Mesendoderm (in vitro differentiated cells): Measurements from ENCODE around the gene EFEMP2.

ENCODE experiments used
- DNase-seq: peaks from one replicate; pipeline ENCODE4 v3.0.0; 2013
- H2AK5ac ChIP-seq: 2 replicates; pipeline ENCODE4 v1.6.1; 2013; ENCODE audit warnings: low read length, inconsistent platforms
- H2BK120ac ChIP-seq: 2 replicates; pipeline ENCODE4 v1.6.1; 2013; ENCODE audit warnings: low read depth, mild to moderate bottlenecking, low read length, moderate library complexity, mixed read lengths
- H2BK15ac ChIP-seq: replicated peaks from 2 replicates; pipeline ENCODE4 v1.6.1; 2013; ENCODE audit warnings: low read depth, mild to moderate bottlenecking, moderate library complexity
- H2BK5ac ChIP-seq: 2 replicates; pipeline ENCODE4 v1.6.1; 2013; ENCODE audit warnings: low read length, inconsistent platforms
- H3K18ac ChIP-seq: 2 replicates; pipeline ENCODE4 v1.6.1; 2013; ENCODE audit warnings: mild to moderate bottlenecking, low read length, mixed read lengths
- H3K23ac ChIP-seq: one replicate; pipeline ENCODE4 v1.6.1; 2013; ENCODE audit warnings: low read length
- H3K27ac ChIP-seq: 2 replicates; pipeline ENCODE4 v1.5.1; 2013; ENCODE audit warnings: low read depth, mild to moderate bottlenecking, inconsistent platforms, low read length, moderate library complexity
- H3K27me3 ChIP-seq: 2 replicates; pipeline ENCODE4 v1.6.1; 2013; ENCODE audit warnings: low read length, control low read depth, mild to moderate bottlenecking, inconsistent platforms; ENCODE audit not compliant: insufficient read depth, poor library complexity
- H3K36me3 ChIP-seq: 2 replicates; pipeline ENCODE4 v1.6.1; 2013; ENCODE audit warnings: low read length, inconsistent platforms; ENCODE audit not compliant: control insufficient read depth, insufficient read depth
- H3K4ac ChIP-seq: one replicate; pipeline ENCODE4 v1.6.1; 2013; ENCODE audit warnings: low read depth, mild to moderate bottlenecking, low read length, moderate library complexity
- H3K4me1 ChIP-seq: 2 replicates; pipeline ENCODE4 v1.6.1; 2013; ENCODE audit warnings: low read depth, low read length, inconsistent platforms; ENCODE audit not compliant: control insufficient read depth
- H3K4me2 ChIP-seq: 2 replicates; pipeline ENCODE4 v1.6.1; 2013; ENCODE audit warnings: low read length
- H3K4me3 ChIP-seq: 2 replicates; pipeline ENCODE4 v1.5.1; 2013; ENCODE audit warnings: mild to moderate bottlenecking, low read length
- H3K56ac ChIP-seq: one replicate; pipeline ENCODE4 v1.6.1; 2013; ENCODE audit warnings: low read length
- H3K79me1 ChIP-seq: 2 replicates; pipeline ENCODE4 v1.6.1; 2013; ENCODE audit warnings: low read length, inconsistent platforms
- H3K79me2 ChIP-seq: 2 replicates; pipeline ENCODE4 v1.6.1; 2013; ENCODE audit warnings: mild to moderate bottlenecking, low read length; ENCODE audit not compliant: control insufficient read depth, insufficient read depth
- H3K9ac ChIP-seq: 2 replicates; pipeline ENCODE4 v1.6.1; 2013; ENCODE audit warnings: low read length, inconsistent platforms
- H4K5ac ChIP-seq: one replicate; pipeline ENCODE4 v1.6.1; 2013; ENCODE audit warnings: low read length
- H4K8ac ChIP-seq: one replicate; pipeline ENCODE4 v1.6.1; 2013; ENCODE audit warnings: low read depth, mild to moderate bottlenecking, control low read depth, low read length, moderate library complexity
- WGBS: extraction: QIAGEN DNeasy Blood & Tissue Kit; methylation state at CpG from one replicate; pipeline ENCODE4 v1.1.7; 2013; ENCODE audit warnings: low lambda C conversion rate, missing lambda C conversion rate; ENCODE audit not compliant: insufficient coverage; ENCODE audit errors: extremely low coverage; 5-methylcytosine and 5-hydroxymethylcytosine counted together

EFEMP2 gene

DNA sequence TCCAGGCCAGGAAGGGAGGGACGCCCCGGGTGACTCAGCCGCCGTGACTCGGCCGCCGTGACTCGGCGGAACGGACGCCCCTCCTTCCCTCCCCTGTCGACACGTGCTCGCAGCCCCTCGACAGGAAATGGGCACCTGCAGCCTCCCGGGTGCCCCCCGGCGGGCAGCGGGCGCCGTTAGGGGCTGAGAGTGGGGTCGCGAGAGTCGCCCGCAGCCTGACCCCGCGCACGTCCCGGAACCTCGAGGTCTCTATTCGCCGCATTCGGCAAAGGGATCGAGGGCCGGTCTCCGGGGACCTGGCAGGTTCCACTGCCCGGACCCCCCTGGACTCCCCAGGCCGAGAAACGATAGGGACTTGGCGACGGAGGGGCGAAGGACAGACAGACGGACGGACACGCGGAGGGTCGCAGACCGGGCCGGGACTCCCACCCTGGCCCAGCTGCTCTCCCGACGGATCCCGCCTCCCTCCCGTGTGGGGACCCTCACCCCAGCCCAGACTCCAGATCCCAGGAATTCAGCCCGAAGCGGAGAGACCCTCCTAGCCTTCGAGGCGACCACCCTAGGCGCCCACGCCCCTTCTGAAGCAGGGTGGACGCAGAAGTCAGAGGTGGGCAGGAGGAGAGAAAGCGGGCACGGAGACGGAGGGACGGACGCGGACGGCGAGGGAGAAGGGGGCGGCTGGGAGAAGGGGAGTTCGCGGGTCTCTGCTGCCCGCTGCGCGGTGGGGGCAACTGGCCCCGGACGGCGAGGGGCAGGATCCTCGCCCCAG is 26.9 kb upstream of the EFEMP2 start:
- H2BK5ac ChIP-seq: no peak overlapping the region
- H3K4me3 ChIP-seq: no peak overlapping the region
- peak overlapping the region; percentile 37 for H3K27ac ChIP-seq
- no peak overlapping the region for H3K4ac ChIP-seq
- no peak overlapping the region for H4K5ac ChIP-seq
- no CpG with 5 or more reads among the region's 78 CpGs for WGBS
- H3K36me3 ChIP-seq: no peaks in the 10 kb centered on the region
- H2AK5ac ChIP-seq: no peak overlapping the region
- peak overlapping the region; percentile 48 for H3K4me2 ChIP-seq
- peak overlapping the region; percentile 55 for H3K18ac ChIP-seq
- peak overlapping the region; percentile 1 for H3K23ac ChIP-seq
- no peak overlapping the region for H2BK15ac ChIP-seq
- H2BK120ac ChIP-seq: no peak overlapping the region
- peaks cover 7% of the 10 kb centered on the region for H3K27me3 ChIP-seq
- H4K8ac ChIP-seq: no peak overlapping the region
- H3K79me1 ChIP-seq: no peaks in the 10 kb centered on the region
- peak overlapping the region; percentile 76 for H3K56ac ChIP-seq
- peak; percentile 71 for DNase-seq
- H3K79me2 ChIP-seq: no peaks in the 10 kb centered on the region
- no peaks in the 10 kb centered on the region for H3K4me1 ChIP-seq
- peak overlapping the region; percentile 56 for H3K9ac ChIP-seq

DNA sequence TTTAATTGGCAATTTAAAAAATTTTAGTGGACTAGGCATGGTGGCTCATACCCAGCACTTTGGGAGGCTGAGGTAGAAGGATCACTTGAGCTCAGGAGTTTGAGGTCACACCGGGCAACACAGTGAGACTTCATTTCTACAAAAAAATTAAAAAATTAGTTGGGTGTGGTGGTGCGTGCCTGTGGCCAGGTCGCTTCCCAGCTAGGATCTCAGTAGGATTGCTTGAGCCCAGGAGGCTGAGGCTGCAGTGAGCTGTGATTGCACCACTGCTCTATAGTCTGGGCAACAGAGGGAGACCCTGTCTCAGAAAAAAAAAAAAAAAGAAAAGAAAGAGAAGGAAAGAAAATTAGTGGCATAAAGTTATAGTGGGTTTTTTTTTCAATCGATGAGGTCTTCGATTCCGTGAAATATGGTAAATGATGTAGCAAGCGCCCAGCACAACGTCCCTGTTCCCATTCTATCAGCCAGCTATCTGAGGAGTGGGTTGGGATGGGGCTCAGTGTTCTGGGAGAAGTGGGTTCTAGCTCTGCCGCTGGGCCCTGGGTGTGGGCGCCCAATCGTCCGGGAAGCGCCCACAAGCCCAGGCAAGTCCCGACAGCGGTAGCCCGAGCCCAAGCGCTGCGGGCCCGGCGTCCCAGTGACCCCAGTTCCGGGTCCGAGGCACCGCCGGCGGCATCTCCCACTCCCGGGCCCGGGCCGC is 26.2 kb upstream of the EFEMP2 start:
- no peak overlapping the region for H3K4me2 ChIP-seq
- no CpG with 5 or more reads among the region's 28 CpGs for whole genome bisulfite sequencing
- H2BK5ac ChIP-seq: no peak overlapping the region
- H3K79me1 ChIP-seq: no peaks in the 10 kb centered on the region
- no peak overlapping the region for H3K4me3 ChIP-seq
- no peak overlapping the region for H4K5ac ChIP-seq
- no peaks in the 10 kb centered on the region for H3K4me1 ChIP-seq
- peak overlapping the region; percentile 55 for H3K18ac ChIP-seq
- H3K23ac ChIP-seq: no peak overlapping the region
- peak overlapping the region; percentile 28 for H3K9ac ChIP-seq
- no peak for DNase-seq
- no peak overlapping the region for H2BK120ac ChIP-seq
- peaks cover 7% of the 10 kb centered on the region for H3K27me3 ChIP-seq
- H2AK5ac ChIP-seq: no peak overlapping the region
- no peak overlapping the region for H4K8ac ChIP-seq
- no peak overlapping the region for H3K27ac ChIP-seq
- no peak overlapping the region for H2BK15ac ChIP-seq
- no peaks in the 10 kb centered on the region for H3K36me3 ChIP-seq
- H3K56ac ChIP-seq: peak overlapping the region; percentile 65
- H3K79me2 ChIP-seq: no peaks in the 10 kb centered on the region
- H3K4ac ChIP-seq: no peak overlapping the region

DNA sequence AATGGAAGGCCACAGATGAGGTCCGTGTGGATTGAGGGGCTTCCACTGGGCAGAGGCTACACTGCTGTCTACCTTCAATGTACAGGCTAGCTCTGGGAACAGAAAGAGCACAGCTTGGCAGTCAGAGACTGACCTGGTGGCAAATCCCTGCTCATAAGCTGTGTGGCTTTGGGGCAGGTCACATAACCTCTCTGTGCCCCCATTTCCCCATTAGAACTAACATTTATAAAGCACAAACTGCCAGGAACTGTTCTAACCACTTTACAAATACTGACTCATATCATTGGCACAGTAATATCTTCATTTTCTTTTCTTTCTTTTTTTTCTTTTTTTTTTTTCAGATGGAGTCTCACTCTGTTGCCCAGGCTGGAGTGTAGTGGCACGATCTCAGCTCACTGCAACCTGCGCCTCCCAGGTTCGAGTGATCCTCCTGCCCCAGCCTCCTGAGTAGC is 24.4 kb upstream of the EFEMP2 start:
- H3K56ac ChIP-seq: no peak overlapping the region
- no peaks in the 10 kb centered on the region for H3K79me1 ChIP-seq
- no peak for DNase-seq
- H4K5ac ChIP-seq: no peak overlapping the region
- no peak overlapping the region for H3K4me2 ChIP-seq
- H2AK5ac ChIP-seq: no peak overlapping the region
- no peak overlapping the region for H3K9ac ChIP-seq
- no peak overlapping the region for H3K4ac ChIP-seq
- no peak overlapping the region for H3K23ac ChIP-seq
- H3K4me3 ChIP-seq: no peak overlapping the region
- H4K8ac ChIP-seq: no peak overlapping the region
- no peaks in the 10 kb centered on the region for H3K36me3 ChIP-seq
- H3K27me3 ChIP-seq: peaks cover 7% of the 10 kb centered on the region
- no peaks in the 10 kb centered on the region for H3K4me1 ChIP-seq
- H2BK120ac ChIP-seq: no peak overlapping the region
- no peak overlapping the region for H2BK15ac ChIP-seq
- no peaks in the 10 kb centered on the region for H3K79me2 ChIP-seq
- no peak overlapping the region for H3K27ac ChIP-seq
- H2BK5ac ChIP-seq: no peak overlapping the region
- no CpG with 5 or more reads among the region's 4 CpGs for WGBS
- no peak overlapping the region for H3K18ac ChIP-seq

DNA sequence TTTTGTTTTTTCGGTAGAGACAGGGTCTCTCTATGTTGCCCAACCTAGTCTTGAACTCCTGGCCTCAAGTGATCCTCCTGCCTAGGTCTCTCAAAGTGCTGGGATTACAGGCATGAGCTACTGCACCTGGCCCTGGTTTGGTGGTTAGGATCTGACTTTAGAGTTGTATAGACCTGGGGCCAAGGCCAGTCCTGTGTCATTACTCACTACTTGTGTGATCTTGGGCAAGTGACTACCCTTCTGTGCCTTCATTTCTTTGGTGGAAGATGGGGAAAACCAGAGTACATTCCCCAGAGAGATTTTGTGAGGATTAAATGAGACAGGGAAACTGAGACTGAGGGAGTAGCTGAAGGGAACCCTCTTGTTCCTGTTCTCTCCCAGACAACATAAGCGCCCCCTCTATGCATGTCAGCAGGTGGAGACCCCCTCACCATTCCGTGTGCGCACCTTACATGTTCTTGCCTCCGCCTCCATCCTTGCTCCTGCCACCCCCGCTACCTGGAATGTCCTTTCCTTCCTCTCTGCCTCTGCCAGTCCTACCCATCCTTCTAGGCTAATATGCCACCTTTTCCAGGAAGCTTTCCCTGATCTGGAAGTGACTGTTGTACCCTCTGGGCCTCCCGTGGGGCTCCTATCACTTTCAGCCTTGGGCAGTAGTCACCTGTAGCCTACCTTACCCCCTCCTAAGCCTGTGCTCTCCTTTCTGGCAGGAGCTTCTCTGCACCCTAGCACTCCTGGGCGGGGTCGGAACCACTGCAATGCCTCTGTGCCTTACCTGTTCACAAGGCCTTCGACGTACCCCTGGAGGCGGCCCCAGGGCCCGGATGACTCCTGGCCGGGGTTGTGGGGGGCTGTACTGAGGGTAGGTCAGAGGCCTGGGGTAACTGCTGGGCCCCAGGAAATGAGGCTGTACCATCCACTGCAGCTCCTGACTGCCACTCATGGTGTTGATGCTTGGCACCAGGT is 23.7 kb upstream of the EFEMP2 start:
- H3K36me3 ChIP-seq: no peaks in the 10 kb centered on the region
- no CpG with 5 or more reads among the region's 14 CpGs for WGBS

DNA sequence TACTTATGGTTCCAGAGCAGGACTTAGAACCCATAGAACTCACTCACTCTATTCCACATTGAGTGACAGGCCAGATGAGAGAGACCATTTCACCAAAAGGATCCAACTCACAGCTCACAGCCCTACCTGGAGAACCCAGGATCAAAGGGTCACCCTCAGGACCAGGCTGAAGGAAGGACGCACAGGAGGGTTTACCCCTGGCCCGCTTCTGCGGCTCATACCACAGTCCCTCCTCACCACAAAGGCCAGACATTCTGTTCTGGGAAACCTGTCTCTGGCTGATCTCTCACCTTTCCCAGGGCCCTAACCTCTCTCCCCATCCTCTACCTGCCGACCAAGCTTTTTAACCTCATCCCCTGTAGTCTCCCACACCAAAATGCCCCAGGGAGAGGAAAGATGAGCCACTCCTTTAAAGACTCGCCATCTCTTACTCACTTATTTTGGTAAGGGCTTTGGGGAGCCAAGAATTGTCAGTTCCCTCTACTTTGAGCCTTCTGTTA is 22.9 kb upstream of the EFEMP2 start:
- no peak for DNase-seq
- Histone ChIP-seq H4K8ac (no peak overlapping the region), H3K27me3 (peaks cover 7% of the 10 kb centered on the region), H3K79me2 (no peaks in the 10 kb centered on the region), H2BK5ac (no peak overlapping the region), H3K4ac (no peak overlapping the region), H4K5ac (no peak overlapping the region), H2BK120ac (no peak overlapping the region), H3K18ac (no peak overlapping the region), H3K4me3 (no peak overlapping the region), H3K56ac (no peak overlapping the region), H3K79me1 (no peaks in the 10 kb centered on the region), H3K23ac (no peak overlapping the region), H3K4me2 (no peak overlapping the region), H2BK15ac (no peak overlapping the region), H3K4me1 (no peaks in the 10 kb centered on the region), H3K36me3 (no peaks in the 10 kb centered on the region), H3K27ac (no peak overlapping the region), H2AK5ac (no peak overlapping the region), H3K9ac (no peak overlapping the region)
- no CpG with 5 or more reads among the region's 5 CpGs for WGBS

More for the DNA sequence above, 23.7 kb upstream of the EFEMP2 start:
- Histone ChIP-seq H3K18ac (no peak overlapping the region), H2BK5ac (no peak overlapping the region), H3K27me3 (peaks cover 7% of the 10 kb centered on the region), H3K4me3 (no peak overlapping the region), H3K79me2 (no peaks in the 10 kb centered on the region), H3K4me1 (no peaks in the 10 kb centered on the region), H2BK120ac (no peak overlapping the region), H3K4ac (no peak overlapping the region), H2BK15ac (no peak overlapping the region), H3K9ac (no peak overlapping the region), H2AK5ac (no peak overlapping the region), H3K23ac (no peak overlapping the region), H3K79me1 (no peaks in the 10 kb centered on the region), H3K27ac (no peak overlapping the region), H4K5ac (no peak overlapping the region), H3K4me2 (no peak overlapping the region), H3K56ac (no peak overlapping the region), H4K8ac (no peak overlapping the region)
- no peak for DNase-seq
